PC-9 (cell line): ENCODE measurements around the gene MAN1C1. TPM values are rescaled to one million over a fixed set of nuclear protein-coding genes. Genes with fewer than 3 reads are reported as not detected.
A peak's percentile ranks its signal among the peaks of the same experiment; 100 is the strongest.

ENCODE experiments used
- BruUV-seq: library from RNA; stranded (reverse); fragments of 400-500 nt; replicated peaks from 2 replicates; lab custom pipeline; 2021; lab: Mats Ljungman, UMichigan
- CTCF ChIA-PET: fragments of 300-600 bp; sonication (Branson Sonifier 250); formaldehyde crosslinking; loops from one replicate; lab custom pipeline; 2022; ENCODE audit warnings: antibody characterized with exemption; lab: Charles Lee
- POLR2A ChIA-PET: fragments of 300-600 bp; sonication (Branson Sonifier 250); formaldehyde crosslinking; loops from one replicate; lab custom pipeline; 2022; ENCODE audit warnings: antibody characterized with exemption; ENCODE audit not compliant: unreplicated experiment; lab: Charles Lee
- DNase-seq, 2 experiments: peaks; one replicate each; pipeline versions ENCODE4 v3.0.0 to v3.0.0-alpha.2; 2015 to 2022; ENCODE audit warnings: mixed read lengths in 1 of 2
- H2AFZ ChIP-seq: fragments of 200-600 bp; sonication (generic); 2 replicates; pipeline ENCODE4 v1.8.1; 2017; ENCODE audit warnings: antibody characterized with exemption
- H3F3A ChIP-seq: fragments of 200-600 bp; sonication (generic); 2 replicates; pipeline ENCODE4 v1.8.1; 2017; ENCODE audit warnings: antibody characterized with exemption, mild to moderate bottlenecking, low read depth; ENCODE audit not compliant: insufficient read depth
- H3K27ac ChIP-seq: fragments of 200-600 bp; sonication (generic); 2 replicates; pipeline ENCODE4 v1.6.1; 2016; ENCODE audit warnings: mixed run types
- H3K27me3 ChIP-seq: fragments of 200-600 bp; sonication (generic); 2 replicates; pipeline ENCODE4 v1.6.1; 2016; ENCODE audit warnings: low read depth, mixed run types; ENCODE audit not compliant: insufficient read depth
- H3K36me3 ChIP-seq: fragments of 200-600 bp; sonication (generic); 2 replicates; pipeline ENCODE4 v1.6.1; 2016; ENCODE audit warnings: low read depth, mixed run types
- H3K4me1 ChIP-seq: fragments of 200-600 bp; sonication (generic); replicated peaks from 2 replicates; pipeline ENCODE4 v1.6.1; 2016; ENCODE audit warnings: mixed run types; ENCODE audit not compliant: insufficient read depth
- H3K4me2 ChIP-seq: fragments of 200-600 bp; sonication (generic); 2 replicates; pipeline ENCODE4 v1.6.1; 2017; ENCODE audit warnings: mixed run types
- H3K4me3 ChIP-seq: fragments of 200-600 bp; sonication (generic); 2 replicates; pipeline ENCODE4 v1.6.1; 2016; ENCODE audit warnings: mixed run types
- H3K79me2 ChIP-seq: fragments of 200-600 bp; sonication (generic); 2 replicates; pipeline ENCODE4 v1.6.1; 2017; ENCODE audit warnings: low read depth, mixed run types
- H3K9me2 ChIP-seq: fragments of 200-600 bp; sonication (generic); 2 replicates; pipeline ENCODE4 v1.8.1; 2017; ENCODE audit warnings: mild to moderate bottlenecking; ENCODE audit not compliant: insufficient read depth
- H3K9me3 ChIP-seq: fragments of 200-600 bp; sonication (generic); 2 replicates; pipeline ENCODE4 v1.8.1; 2016; ENCODE audit warnings: low read depth; ENCODE audit not compliant: insufficient read depth
- H4K20me1 ChIP-seq: fragments of 200-600 bp; sonication (generic); 2 replicates; pipeline ENCODE4 v1.8.1; 2017; ENCODE audit not compliant: insufficient read depth
- CTCF ChIP-seq: fragments of 200-600 bp; sonication (generic); conservative IDR thresholded peaks from 2 replicates; pipeline ENCODE4 v1.6.1; 2017; ENCODE audit warnings: mixed run types, antibody characterized with exemption, mild to moderate bottlenecking, moderate library complexity
- EZH2 ChIP-seq: fragments of 200-600 bp; sonication (generic); IDR thresholded peaks from 2 replicates; pipeline ENCODE4 v1.8.0; 2017; ENCODE audit warnings: antibody characterized with exemption, low read depth
- intact Hi-C: fragments of 100-400 bp; cut with micrococcal nuclease; formaldehyde crosslinking; loops from one replicate; pipeline ENCODE4 v1.10.0; 2022; ENCODE audit not compliant: unreplicated experiment
- total RNA-seq: library from RNA; stranded (reverse); gene quantifications from 2 replicates; pipeline ENCODE4 v1.2.3, GENCODE V29; 2021

Gene MAN1C1
- total RNA-seq, 1 experiment from 2014 or later: 0.41 TPM

GRCh38 chr1:25704267-25704691 is 87.7 kb downstream of the MAN1C1 start:
- H3K27ac ChIP-seq: no peak overlapping the region
- no peak overlapping the region for H2AFZ ChIP-seq
- CTCF ChIA-PET: no interaction called here
- peaks cover 31% of the 10 kb centered on the region for H3K4me1 ChIP-seq
- intact Hi-C loops: loop anchor here (10.0 kb wide), 1 partner anchor 91 kb away; no protein-coding TSS in a partner anchor
- H3K36me3 ChIP-seq: no peaks in the 10 kb centered on the region
- no TSS peak for BruUV-seq
- H3K4me2 ChIP-seq: no peak overlapping the region
- no peak for DNase-seq
- no peaks in the 10 kb centered on the region for H3K9me2 ChIP-seq
- no peaks in the 10 kb centered on the region for H3K27me3 ChIP-seq
- POLR2A ChIA-PET: no interaction called here
- no peaks in the 10 kb centered on the region for H3K79me2 ChIP-seq
- H4K20me1 ChIP-seq: no peaks in the 10 kb centered on the region
- no peaks in the 10 kb centered on the region for H3K9me3 ChIP-seq
- peaks cover 12% of the 10 kb centered on the region for H3F3A ChIP-seq
- TF ChIP-seq CTCF (no peak), EZH2 (no peak)
- no peak overlapping the region for H3K4me3 ChIP-seq

- H3K27ac ChIP-seq: no peak overlapping the region
- TF ChIP-seq EZH2 (no peak), CTCF (no peak)
- no peaks in the 10 kb centered on the region for H3K36me3 ChIP-seq
- no peaks in the 10 kb centered on the region for H3K27me3 ChIP-seq
- intact Hi-C loops: loop anchor here (5.0 to 10.0 kb wide), 2 partner anchors 89 to 138 kb away; no protein-coding TSS in a partner anchor
- POLR2A ChIA-PET: no interaction called here
- no peak overlapping the region for H3K4me2 ChIP-seq
- CTCF ChIA-PET: no interaction called here
- no peak overlapping the region for H2AFZ ChIP-seq
- DNase-seq: no peak
- H3K79me2 ChIP-seq: no peaks in the 10 kb centered on the region
- no peak overlapping the region for H3K4me3 ChIP-seq
- BruUV-seq: no TSS peak
- no peaks in the 10 kb centered on the region for H3K9me3 ChIP-seq
- H4K20me1 ChIP-seq: no peaks in the 10 kb centered on the region
- H3F3A ChIP-seq: peaks cover 12% of the 10 kb centered on the region
- peaks cover 32% of the 10 kb centered on the region for H3K4me1 ChIP-seq
- no peaks in the 10 kb centered on the region for H3K9me2 ChIP-seq
Measured at GRCh38 chr1:25705699-25706098, 89.1 kb downstream of the MAN1C1 start.

GRCh38 chr1:25706146-25707089 is 89.8 kb downstream of the MAN1C1 start:
- H3K27ac ChIP-seq: peak overlapping the region; percentile 88; the same call in 1 of the 2 replicates
- TF ChIP-seq CTCF: no peak
- no peak for TF ChIP-seq EZH2
- H3K4me1 ChIP-seq: peaks cover 32% of the 10 kb centered on the region
- peak overlapping the region; percentile 69; the same call in 1 of the 2 replicates for H3K4me2 ChIP-seq
- no peaks in the 10 kb centered on the region for H3K79me2 ChIP-seq
- no peak overlapping the region for H3K4me3 ChIP-seq
- H3F3A ChIP-seq: peaks cover 12% of the 10 kb centered on the region
- POLR2A ChIA-PET: interaction anchor here (0.6 kb wide), 1 partner anchor 314 kb away, joined by 8 read pairs; no protein-coding TSS in a partner anchor
- H4K20me1 ChIP-seq: no peaks in the 10 kb centered on the region
- H3K9me3 ChIP-seq: no peaks in the 10 kb centered on the region
- no peak for DNase-seq
- H3K9me2 ChIP-seq: no peaks in the 10 kb centered on the region
- intact Hi-C loops: loop anchor here (5.0 to 10.0 kb wide), 2 partner anchors 88 to 139 kb away; no protein-coding TSS in a partner anchor
- no peaks in the 10 kb centered on the region for H3K27me3 ChIP-seq
- no TSS peak for BruUV-seq
- H2AFZ ChIP-seq: no peak overlapping the region
- CTCF ChIA-PET: no interaction called here
- H3K36me3 ChIP-seq: no peaks in the 10 kb centered on the region
